GM19099 (cell line): Measurements from ENCODE around the gene MYO5A.
A peak's percentile ranks its signal among the peaks of the same experiment; 100 is the strongest.

Source experiments
- POLR2A ChIP-seq: IDR thresholded peaks from 3 replicates; pipeline ENCODE4 v1.6.1; 2011; ENCODE audit warnings: low read depth; ENCODE audit not compliant: insufficient read length; ENCODE audit errors: extremely low read depth

The MYO5A gene

DNA sequence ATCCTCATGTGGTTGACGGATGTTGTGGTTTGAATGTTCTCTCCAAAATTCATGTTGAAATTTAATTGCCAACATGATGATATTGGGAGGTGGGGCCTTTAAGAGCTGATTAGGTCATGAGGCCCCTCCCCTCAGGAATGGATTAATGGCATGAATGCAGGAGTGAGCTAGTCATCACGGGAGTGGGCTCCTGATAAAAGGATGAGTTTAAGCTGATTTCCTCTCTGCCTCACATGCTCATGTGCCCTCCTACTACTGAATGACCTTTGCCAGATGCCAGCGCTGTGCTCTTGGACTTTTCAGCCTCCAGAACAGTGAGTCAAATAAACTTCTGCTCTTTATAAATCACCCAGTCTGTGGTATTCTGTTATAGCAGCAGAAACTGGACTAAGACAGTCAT is 111.2 kb downstream of the MYO5A start:
- TF ChIP-seq POLR2A = no peak

DNA sequence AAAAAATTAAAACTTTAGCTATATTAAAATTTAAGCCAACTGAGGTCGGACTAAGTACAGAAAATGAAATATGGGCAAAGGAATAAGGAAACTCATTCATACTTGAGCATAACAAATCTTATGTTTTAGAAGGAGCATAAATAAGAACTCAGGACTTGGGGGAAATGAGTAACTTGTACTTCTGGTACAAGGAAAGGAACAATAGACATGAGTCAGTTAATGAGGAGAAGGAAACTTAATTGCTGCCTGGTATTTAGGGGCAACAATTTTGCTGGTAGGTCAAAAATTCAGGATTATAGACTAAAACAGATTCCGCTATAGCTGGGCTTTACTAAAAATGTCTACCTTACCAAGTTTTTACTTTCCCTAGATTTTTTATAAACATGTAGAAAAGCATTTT is 113.1 kb downstream of the MYO5A start:
- no peak for TF ChIP-seq POLR2A

DNA sequence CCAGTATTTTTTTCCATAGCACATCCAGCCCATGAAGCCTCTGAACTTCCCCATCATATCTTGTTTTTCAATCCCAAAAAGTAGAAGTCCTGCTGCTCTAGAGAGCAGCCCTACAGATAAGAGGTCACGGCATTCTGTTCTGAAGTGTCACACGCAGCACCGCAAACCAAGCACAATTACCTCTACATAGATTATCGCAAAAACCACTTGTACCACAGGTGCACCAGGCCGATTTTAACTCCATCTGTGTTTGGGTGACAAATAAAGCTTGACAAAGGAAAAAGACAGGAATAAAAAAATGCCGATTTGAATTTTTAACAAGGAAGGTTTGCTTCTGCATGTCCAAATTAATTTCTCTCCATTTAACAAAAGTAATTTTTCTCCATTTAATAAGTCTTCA is 113.7 kb downstream of the MYO5A start:
- TF ChIP-seq POLR2A = no peak

GRCh38 chr15:52408823-52409222 is 119.9 kb downstream of the MYO5A start:
- no peak for TF ChIP-seq POLR2A

DNA sequence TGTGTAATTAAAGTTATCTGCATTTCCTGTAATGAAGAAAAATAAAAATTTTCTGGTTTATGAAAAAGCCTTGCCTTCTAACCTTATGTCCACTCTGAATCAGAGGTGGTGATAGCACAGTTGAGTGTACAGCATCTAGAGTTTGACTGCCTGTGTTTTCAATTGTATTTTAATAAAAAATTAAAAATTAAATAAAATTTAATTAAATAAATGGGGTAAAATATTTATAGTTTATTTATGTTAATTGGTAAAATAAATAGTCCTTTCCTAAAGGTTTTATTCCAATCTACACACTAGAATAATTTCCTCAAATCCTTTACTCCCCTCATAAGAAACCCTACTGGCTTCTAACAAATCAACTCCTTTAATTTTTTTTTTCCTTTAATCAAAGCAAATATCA is 121.3 kb downstream of the MYO5A start:
- no peak for TF ChIP-seq POLR2A

DNA sequence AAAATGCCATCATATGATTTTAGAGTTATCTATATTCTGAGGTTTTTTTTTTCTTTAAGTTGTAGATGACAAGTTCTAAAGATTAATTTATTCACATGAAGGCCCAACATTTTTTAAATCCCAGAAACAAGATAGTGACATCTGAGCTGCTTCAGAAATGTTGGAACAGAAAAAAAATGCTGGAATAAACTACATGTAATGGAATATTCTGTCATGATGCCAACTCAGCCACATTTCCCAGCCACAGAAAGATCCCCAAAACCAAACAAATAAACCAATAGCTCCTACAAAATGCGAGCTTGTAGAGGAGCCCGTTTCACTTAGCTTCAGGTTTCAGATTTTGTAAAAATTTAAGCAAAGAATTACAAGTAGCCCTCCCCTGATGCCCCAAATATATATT is 122.1 kb downstream of the MYO5A start:
- no peak for TF ChIP-seq POLR2A

GRCh38 chr15:52405856-52406255 is 122.8 kb downstream of the MYO5A start:
- TF ChIP-seq POLR2A = no peak

DNA sequence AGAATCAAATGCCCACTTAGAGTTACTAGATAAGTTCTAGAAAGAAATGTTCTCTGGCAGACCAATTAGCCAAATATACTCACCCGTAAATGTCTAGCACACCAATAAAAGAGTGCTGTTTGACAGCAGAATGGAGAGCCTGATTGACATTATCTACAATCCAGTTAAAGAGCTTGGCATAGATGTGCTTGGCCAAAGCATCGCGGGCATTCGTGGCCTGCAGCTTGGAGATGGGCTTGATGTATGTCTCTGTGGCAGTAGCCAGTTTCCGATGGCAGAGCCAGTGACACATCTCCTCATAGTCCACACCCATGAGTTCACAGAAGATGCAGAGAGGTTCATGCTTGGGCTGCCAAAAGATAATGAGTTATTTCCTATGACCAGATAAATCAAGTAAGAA is 131.6 kb downstream of the MYO5A start:
- no peak for TF ChIP-seq POLR2A

- no peak for TF ChIP-seq POLR2A
Observed at GRCh38 chr15:52394118-52394517, 134.6 kb downstream of the MYO5A start.

DNA sequence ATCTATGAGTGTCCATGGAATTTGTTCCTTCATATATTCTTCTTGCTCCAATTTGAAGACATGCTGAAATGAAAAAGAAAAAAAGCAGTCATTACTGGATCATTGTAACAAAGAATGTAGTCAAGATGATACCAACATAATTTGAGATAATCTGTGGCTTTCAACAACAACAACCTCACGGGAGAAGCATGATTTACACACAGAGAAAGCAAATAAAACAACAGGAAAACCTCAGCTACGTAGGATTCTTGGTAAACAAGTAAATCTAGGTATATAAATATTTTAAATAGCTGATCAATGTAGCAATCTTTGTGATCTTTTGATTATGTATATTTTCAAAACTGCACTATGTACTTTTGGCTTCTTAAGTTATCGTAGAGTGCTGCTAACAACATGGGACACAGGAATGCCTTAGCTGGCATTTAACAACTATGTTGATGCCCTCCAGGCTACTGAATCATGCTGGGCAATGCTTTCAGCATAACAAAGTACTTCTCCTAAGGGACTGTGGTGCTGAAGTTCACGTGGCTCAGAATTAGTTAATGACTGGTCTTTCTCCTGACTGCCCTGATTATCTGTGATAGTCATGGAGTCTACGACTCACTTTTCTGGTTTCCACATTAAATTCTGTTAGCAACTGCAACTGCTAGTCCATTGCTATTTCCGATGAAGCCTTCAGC is 136.5 kb downstream of the MYO5A start:
- no peak for TF ChIP-seq POLR2A

GRCh38 chr15:52391069-52391468 is 137.6 kb downstream of the MYO5A start:
- TF ChIP-seq POLR2A = no peak

DNA sequence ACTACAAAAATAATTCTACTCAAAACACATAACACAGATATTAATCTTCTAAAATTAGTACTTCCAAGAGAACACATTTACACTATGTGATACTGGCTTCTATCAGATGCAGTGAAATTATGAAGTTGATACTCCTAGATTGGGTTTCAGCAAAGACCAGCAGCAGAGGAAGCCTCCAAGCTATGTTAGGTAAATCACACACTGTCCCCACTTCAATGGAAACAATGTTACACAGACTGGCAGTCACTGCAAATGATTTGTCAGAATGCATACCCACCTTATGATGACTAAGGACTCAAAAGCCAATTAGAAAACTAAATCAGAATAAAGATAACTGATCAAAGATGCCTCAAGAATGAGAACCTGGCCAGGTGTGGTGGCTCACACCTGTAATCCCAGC is 143.0 kb downstream of the MYO5A start:
- no peak for TF ChIP-seq POLR2A

GRCh38 chr15:52383100-52383588 is 145.5 kb downstream of the MYO5A start:
- no peak for TF ChIP-seq POLR2A

- TF ChIP-seq POLR2A = no peak
Observed at GRCh38 chr15:52382647-52383046, 146.0 kb downstream of the MYO5A start.

GRCh38 chr15:52379395-52380106 is 149.1 kb downstream of the MYO5A start:
- peak; percentile 35 for TF ChIP-seq POLR2A

- no peak for TF ChIP-seq POLR2A
Observed at GRCh38 chr15:52378746-52379394, 149.8 kb downstream of the MYO5A start.
